Prostate gland (tissue), 2 donors: ENCODE data around the gene NSMCE1. TPM values are rescaled to one million over a fixed set of nuclear protein-coding genes. Genes with fewer than 3 reads are reported as not detected.

ENCODE experiments used
- DNase-seq: peaks from one replicate; pipeline ENCODE4 v3.0.0-alpha.2; 2019; ENCODE audit warnings: low spot score
- H3K27ac ChIP-seq, 2 donors: fragments of 200-600 bp; sonication (generic); 2 replicates each; pipeline ENCODE4 v1.5.1; 2017 to 2019
- H3K27me3 ChIP-seq: fragments of 200-600 bp; sonication (generic); replicated peaks from 2 replicates; pipeline ENCODE4 v1.5.1; 2019; ENCODE audit not compliant: insufficient read depth
- H3K36me3 ChIP-seq, 2 donors: fragments of 200-600 bp; sonication (generic); 1 replicate in 1 of 2; 2 replicates in 1 of 2; pipeline versions ENCODE4 v1.5.1 to v1.8.1; 2017 to 2019
- H3K4me1 ChIP-seq: fragments of 200-600 bp; sonication (generic); replicated peaks from 2 replicates; pipeline ENCODE4 v1.5.1; 2019
- H3K4me3 ChIP-seq, 2 donors: fragments of 200-600 bp; sonication (generic); 2 replicates each; pipeline ENCODE4 v1.5.1; 2017 to 2019
- H3K9me3 ChIP-seq: fragments of 200-600 bp; sonication (generic); 2 replicates; pipeline ENCODE4 v1.5.1; 2017
- CTCF ChIP-seq, 4 experiments: fragments of 200-600 bp in 2 of 4; fragments of 450-650 bp in 2 of 4; sonication (generic) in 2 of 4; IDR thresholded peaks; 1 replicate in 3 of 4; 2 replicates in 1 of 4; pipeline ENCODE4 v1.5.1; 2016 to 2019; ENCODE audit warnings: antibody characterized with exemption in 4 of 4, mild to moderate bottlenecking in 2 of 4, moderate library complexity in 2 of 4
- POLR2A ChIP-seq: fragments of 450-650 bp; IDR thresholded peaks from one replicate; pipeline ENCODE4 v1.6.1; 2016; ENCODE audit warnings: antibody characterized with exemption, mild to moderate bottlenecking
- POLR2AphosphoS5 ChIP-seq: sonication (generic); formaldehyde crosslinking; IDR thresholded peaks from one replicate; pipeline ENCODE4 v1.6.1; 2017; ENCODE audit warnings: antibody characterized with exemption
- WGBS: methylation state at CpG from one replicate; pipeline ENCODE4 v1.1.5; 2018; 5-methylcytosine and 5-hydroxymethylcytosine counted together
- intact Hi-C: fragments of 100-400 bp; cut with DNase I; formaldehyde crosslinking; loops from one replicate; pipeline ENCODE4 v1.14.2; 2022
- total RNA-seq, 2 donors: library from RNA; depleted of rRNA; stranded (reverse); fragments of >200 nt; gene quantifications; one replicate each; pipeline ENCODE4 v1.1.0, GENCODE V29; 2016

NSMCE1 gene
- total RNA-seq, 2 donors from 2014 or later, result 55.4 to 71.7 TPM

- Histone ChIP-seq H3K27ac (no peak overlapping the region), H3K4me1 (no peaks in the 10 kb centered on the region), H3K9me3 (no peaks in the 10 kb centered on the region), H3K4me3 (no peak overlapping the region), H3K36me3 (no peaks in the 10 kb centered on the region), H3K27me3 (no peaks in the 10 kb centered on the region)
- WGBS, result 86% methylated on average over 1 of the region's 1 CpG
- no peak for DNase-seq
- TF ChIP-seq CTCF (IDR thresholded peaks at IDR 0.05) (no peak), POLR2A (no peak), POLR2AphosphoS5 (no peak)
- intact Hi-C loops, result no loop called here
These were observed 82.8 kb downstream of the NSMCE1 start for GRCh38 chr16:27185776-27186130.

GRCh38 chr16:27182906-27183405, 85.6 kb downstream of the NSMCE1 start:
- H3K36me3 ChIP-seq, result no peaks in the 10 kb centered on the region

DNA sequence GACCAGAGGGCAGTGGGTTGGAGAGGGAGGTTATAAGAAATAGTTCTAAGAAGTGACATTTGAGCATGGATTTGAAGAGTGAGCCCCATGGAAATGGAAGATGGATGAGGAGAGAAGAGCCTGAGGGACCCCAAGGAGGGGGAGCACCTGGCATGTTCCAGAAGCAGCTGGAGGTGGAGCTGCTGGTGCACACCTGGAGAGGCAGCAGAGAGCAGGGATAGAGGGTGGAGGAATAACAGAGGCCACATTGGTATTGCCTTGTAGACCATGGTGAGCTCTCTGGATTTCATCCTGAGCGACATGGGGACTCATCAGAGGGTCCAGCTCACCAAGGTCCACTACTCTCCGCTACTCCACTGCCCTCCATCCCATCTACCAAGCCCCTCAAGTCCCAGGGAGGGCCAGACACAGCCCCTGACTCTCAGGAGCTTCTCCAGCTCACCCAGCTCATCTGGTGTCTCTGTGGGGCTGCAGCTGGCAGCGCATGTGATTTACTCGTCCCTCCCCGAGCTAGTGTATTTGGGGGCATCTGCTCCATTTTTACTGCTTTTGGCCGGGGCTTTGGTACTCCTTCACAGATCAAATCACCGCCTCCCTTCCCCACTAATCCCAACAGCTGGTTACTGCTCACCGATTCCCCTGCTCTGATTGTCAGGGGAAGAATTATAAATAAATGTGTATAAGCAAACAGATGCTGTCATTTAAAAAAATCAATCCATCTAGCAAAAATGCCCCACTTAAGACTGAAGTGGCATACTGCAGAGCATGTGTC, 87.4 kb downstream of the NSMCE1 start:
- 56% methylated on average over 8 of the region's 8 CpGs for WGBS
- intact Hi-C loops, result loop anchor here (2.0 kb wide), 1 partner anchor 188 kb away; no protein-coding TSS in a partner anchor
- no peaks in the 10 kb centered on the region for H3K36me3 ChIP-seq

More at GRCh38 chr16:27182906-27183405, 85.6 kb downstream of the NSMCE1 start:
- intact Hi-C loops, result no loop called here
- 82% methylated on average over 7 of the region's 7 CpGs for WGBS
- Histone ChIP-seq H3K27me3 (no peaks in the 10 kb centered on the region), H3K4me1 (no peaks in the 10 kb centered on the region), H3K4me3 (no peak overlapping the region), H3K27ac (no peak overlapping the region), H3K9me3 (no peaks in the 10 kb centered on the region)
- DNase-seq, result no peak
- TF ChIP-seq POLR2AphosphoS5, result no peak
- no peak for TF ChIP-seq POLR2A
- no peak for TF ChIP-seq CTCF (IDR thresholded peaks at IDR 0.05)

GRCh38 chr16:27179500-27180072, 89.0 kb downstream of the NSMCE1 start:
- Histone ChIP-seq H3K27ac (no peak overlapping the region), H3K27me3 (no peaks in the 10 kb centered on the region), H3K4me3 (no peak overlapping the region), H3K9me3 (no peaks in the 10 kb centered on the region), H3K4me1 (no peaks in the 10 kb centered on the region), H3K36me3 (no peaks in the 10 kb centered on the region)
- intact Hi-C loops, result loop anchor here (2.0 to 5.0 kb wide), 2 partner anchors 189 to 278 kb away; no protein-coding TSS in a partner anchor
- TF ChIP-seq POLR2A (no peak), CTCF (IDR thresholded peaks at IDR 0.05) (peak; percentile 71 to 85 (median 73))
- WGBS, result 20% methylated on average over 13 of the region's 13 CpGs
- DNase-seq, result peak; percentile 57

More for the DNA sequence above, 87.4 kb downstream of the NSMCE1 start:
- Histone ChIP-seq H3K9me3 (no peaks in the 10 kb centered on the region), H3K4me3 (no peak overlapping the region), H3K4me1 (no peaks in the 10 kb centered on the region), H3K27ac (no peak overlapping the region), H3K27me3 (no peaks in the 10 kb centered on the region)
- no peak for DNase-seq
- TF ChIP-seq CTCF (IDR thresholded peaks at IDR 0.05), result no peak
- no peak for TF ChIP-seq POLR2A
- TF ChIP-seq POLR2AphosphoS5, result no peak
